ENCODE results near the gene SEC22A.

The SEC22A gene

GRCh38 chr3:123201557-123202427, at the start of gene SEC22A:
Gene SEC22A, plus strand, starts transcription at chr3:123201943. Its CDS starts 7,275 bp downstream, at chr3:123209218.
- H3K9me3 ChIP-seq (ENCODE audit: severe bottlenecking) = peaks cover 2% of the 10 kb centered on the region
- H3K4me3 ChIP-seq (ENCODE audit: severe bottlenecking) = peak within 1 kb of the TSS; percentile 87
- no peaks in the 10 kb centered on the region for H3K27me3 ChIP-seq (ENCODE audit: insufficient read depth, poor library complexity, severe bottlenecking)
- TF ChIP-seq CTCF (IDR thresholded peaks at IDR 0.05; ENCODE audit: poor library complexity, severe bottlenecking) = no peak
- H3K4me1 ChIP-seq (ENCODE audit: insufficient read depth, poor library complexity, severe bottlenecking) = no peaks in the 10 kb centered on the region
- peaks cover 7% of the 10 kb centered on the region; the same call in 1 of the 2 replicates for H3K36me3 ChIP-seq (ENCODE audit: low read depth)
- ATAC-seq (ENCODE audit: low read depth) (peak; percentile 100), DNase-seq (ENCODE audit: low spot score) (peak; percentile 96)
- H3K27ac ChIP-seq (ENCODE audit: poor library complexity, severe bottlenecking) = peak within 1 kb of the TSS; percentile 31

GRCh38 chr3:123152687-123153086, 49.1 kb upstream of the SEC22A start:
- Histone ChIP-seq H3K27me3 (ENCODE audit: insufficient read depth, poor library complexity, severe bottlenecking) (no peaks in the 10 kb centered on the region), H3K4me3 (ENCODE audit: severe bottlenecking) (no peak overlapping the region), H3K27ac (ENCODE audit: poor library complexity, severe bottlenecking) (no peak overlapping the region), H3K9me3 (ENCODE audit: severe bottlenecking) (no peaks in the 10 kb centered on the region), H3K4me1 (ENCODE audit: insufficient read depth, poor library complexity, severe bottlenecking) (no peaks in the 10 kb centered on the region), H3K36me3 (ENCODE audit: low read depth) (peaks cover 84% of the 10 kb centered on the region)
- TF ChIP-seq CTCF (IDR thresholded peaks at IDR 0.05; ENCODE audit: poor library complexity, severe bottlenecking) = no peak
- ATAC-seq (ENCODE audit: low read depth) = no peak
- no peak for DNase-seq (ENCODE audit: low spot score)

- Histone ChIP-seq H3K27ac (ENCODE audit: poor library complexity, severe bottlenecking) (no peak overlapping the region), H3K36me3 (ENCODE audit: low read depth) (peaks cover 85% of the 10 kb centered on the region)
Observed at GRCh38 chr3:123153125-123154019, 48.4 kb upstream of the SEC22A start.

More at GRCh38 chr3:123153125-123154019, 48.4 kb upstream of the SEC22A start:
- no peak overlapping the region for H3K4me3 ChIP-seq (ENCODE audit: severe bottlenecking)
- ATAC-seq (ENCODE audit: low read depth) (no peak), DNase-seq (ENCODE audit: low spot score) (no peak)
- H3K4me1 ChIP-seq (ENCODE audit: insufficient read depth, poor library complexity, severe bottlenecking) = no peaks in the 10 kb centered on the region
- H3K9me3 ChIP-seq (ENCODE audit: severe bottlenecking) = no peaks in the 10 kb centered on the region
- TF ChIP-seq CTCF (IDR thresholded peaks at IDR 0.05; ENCODE audit: poor library complexity, severe bottlenecking) = no peak
- H3K27me3 ChIP-seq (ENCODE audit: insufficient read depth, poor library complexity, severe bottlenecking) = no peaks in the 10 kb centered on the region
